SIG-M5 treated with dmso at 0.1 percent for 504 hours (cell line): Measurements from ENCODE around the gene STRIP2.

Source experiments
- DNase-seq: peaks from one replicate; lab custom pipeline; 2025; ENCODE audit not compliant: unreplicated experiment; lab: John Stamatoyannopoulos, UW

Gene STRIP2

GRCh38 chr7:129525225-129525862 lies 91.1 kb downstream of the STRIP2 start:
- DNase-seq, result no peak

- no peak for DNase-seq
Measured at GRCh38 chr7:129529643-129530042, 95.4 kb downstream of the STRIP2 start.

- no peak for DNase-seq
Measured at GRCh38 chr7:129530795-129531391, 96.7 kb downstream of the STRIP2 start.

- DNase-seq, result no peak
Measured at GRCh38 chr7:129531721-129532120, 97.5 kb downstream of the STRIP2 start.

GRCh38 chr7:129532375-129532774 lies 98.1 kb downstream of the STRIP2 start:
- no peak for DNase-seq

- DNase-seq, result peak; percentile 45
Measured at GRCh38 chr7:129534558-129535274, 100.5 kb downstream of the STRIP2 start.

GRCh38 chr7:129535896-129536295 lies 101.7 kb downstream of the STRIP2 start:
- no peak for DNase-seq

GRCh38 chr7:129536323-129536722 lies 102.1 kb downstream of the STRIP2 start:
- no peak for DNase-seq
